ENCODE measurements around the gene CCDC12.

The CCDC12 gene

DNA sequence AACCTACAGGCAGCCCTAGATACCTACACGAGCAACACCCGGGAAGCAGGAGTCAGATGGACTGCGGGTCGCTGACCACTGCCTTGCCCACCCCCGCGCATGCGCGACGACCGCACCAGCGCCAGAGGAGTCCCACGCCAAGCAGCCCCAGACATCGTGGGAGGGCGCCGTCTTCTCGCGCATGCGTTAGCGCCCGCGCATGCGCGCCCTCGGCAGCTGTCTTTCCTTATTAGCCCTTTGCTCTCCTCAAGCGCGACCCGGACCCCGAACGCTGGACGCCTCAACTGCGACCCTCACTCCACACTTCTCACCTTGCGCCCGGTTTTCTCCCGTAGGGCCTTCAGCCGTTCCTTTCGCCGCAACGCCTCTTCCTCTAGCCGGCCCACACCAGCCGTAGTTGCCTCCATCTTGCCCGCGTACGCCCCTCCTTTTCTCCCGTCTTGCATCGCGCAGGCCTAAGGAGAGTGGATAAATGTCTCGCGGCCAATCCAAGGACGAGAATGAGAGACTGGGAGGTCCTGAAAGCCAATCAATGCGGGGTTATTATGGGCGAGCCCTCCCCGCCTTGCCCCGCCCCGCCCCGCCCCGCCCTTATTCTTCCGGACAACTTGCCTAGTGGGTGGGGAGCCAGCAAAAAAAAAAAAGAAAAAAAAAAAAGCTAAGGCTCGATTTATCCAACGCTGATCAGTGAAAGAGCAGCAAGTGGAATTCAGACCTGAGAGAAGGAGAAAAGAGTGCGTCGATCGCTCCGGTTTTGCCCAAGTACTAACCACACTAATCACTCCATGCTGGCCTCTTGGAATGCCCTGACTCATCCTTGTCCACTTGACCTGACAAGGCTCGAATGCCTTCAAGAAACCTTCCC, at the start of gene CCDC12:
CCDC12 (minus strand) TSS at position 420 of the 865 bp plus-strand sequence; CDS start at position 407, 13 bp downstream.
- DNase-seq, result peak; percentile 99

DNA sequence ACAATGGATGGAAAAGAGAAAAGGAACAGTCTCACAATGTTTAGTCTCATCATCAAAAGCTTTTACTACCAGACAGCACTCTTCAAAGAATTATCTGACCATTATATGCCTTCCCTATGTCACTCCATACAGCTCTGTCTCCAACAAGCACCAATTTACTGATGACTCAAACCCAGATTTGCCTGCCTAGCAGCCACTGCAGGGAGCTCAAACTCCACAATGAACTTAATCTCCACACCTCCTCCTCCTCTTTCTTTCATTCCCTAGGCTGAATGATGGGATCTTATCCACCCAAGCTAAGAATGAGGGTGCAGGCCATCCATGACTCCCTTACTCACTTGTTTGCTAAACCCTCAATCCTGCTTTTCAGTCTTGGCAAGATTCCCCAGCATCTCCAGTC, 48.4 kb upstream of the CCDC12 start:
- no peak for DNase-seq

DNA sequence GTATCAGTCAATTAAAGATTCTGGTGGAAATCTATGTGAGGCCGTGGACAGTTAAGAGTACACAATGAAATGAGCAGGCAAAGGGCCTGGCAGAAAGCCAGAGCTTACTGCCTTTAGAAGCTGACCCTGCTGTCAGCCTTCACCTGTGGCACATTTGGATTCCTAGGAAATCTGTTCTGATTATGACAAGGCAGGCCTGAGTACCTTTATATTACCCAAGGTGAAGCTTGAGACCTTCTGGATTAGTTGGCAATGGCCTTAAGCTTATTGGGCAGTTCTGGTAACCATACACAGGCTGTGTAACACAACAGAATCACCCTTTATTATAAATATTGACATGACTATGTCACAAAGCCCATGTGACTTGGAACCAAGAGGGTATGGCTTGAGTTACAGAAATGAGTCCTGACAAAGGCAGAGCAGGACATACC, 46.1 kb upstream of the CCDC12 start:
- DNase-seq, result no peak

DNA sequence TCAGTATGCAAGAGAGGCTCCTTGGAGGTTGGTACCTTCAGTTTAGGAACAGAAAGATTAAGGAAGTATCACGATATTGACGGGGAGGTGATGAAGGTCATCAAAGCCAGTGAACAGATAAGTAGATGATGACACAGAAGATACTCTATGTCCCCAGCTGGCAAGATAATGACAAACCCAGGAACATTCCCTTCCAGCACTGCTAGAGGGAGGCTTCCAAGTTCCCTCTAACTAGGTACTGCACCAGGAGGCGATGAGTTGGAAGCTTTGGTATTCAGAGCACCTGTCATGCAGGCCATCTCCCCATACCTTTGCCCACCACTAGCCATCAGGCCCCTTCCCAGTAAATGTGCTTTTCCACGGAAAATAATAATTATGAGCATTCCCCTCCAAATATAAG, 43.8 kb upstream of the CCDC12 start:
- no peak for DNase-seq

DNA sequence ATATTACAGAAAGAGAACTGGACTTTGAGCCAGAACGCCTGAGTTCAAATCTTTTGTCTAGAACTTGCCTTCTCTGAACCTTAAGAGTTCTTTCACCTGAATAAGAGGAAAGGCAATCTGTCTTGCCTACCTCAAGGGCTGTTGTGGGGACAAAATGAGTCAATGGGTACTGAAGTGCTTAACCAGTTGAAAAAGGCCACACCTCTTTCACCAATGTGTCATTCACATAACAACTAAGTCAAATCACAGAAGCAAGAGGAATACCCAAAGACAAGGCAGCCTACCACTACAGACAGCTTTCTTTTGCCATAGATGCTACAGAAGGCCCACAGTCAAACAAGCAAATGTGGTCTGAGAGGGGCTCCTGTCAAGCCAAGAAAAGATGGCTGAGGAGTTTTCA, 42.7 kb upstream of the CCDC12 start:
- no peak for DNase-seq

DNA sequence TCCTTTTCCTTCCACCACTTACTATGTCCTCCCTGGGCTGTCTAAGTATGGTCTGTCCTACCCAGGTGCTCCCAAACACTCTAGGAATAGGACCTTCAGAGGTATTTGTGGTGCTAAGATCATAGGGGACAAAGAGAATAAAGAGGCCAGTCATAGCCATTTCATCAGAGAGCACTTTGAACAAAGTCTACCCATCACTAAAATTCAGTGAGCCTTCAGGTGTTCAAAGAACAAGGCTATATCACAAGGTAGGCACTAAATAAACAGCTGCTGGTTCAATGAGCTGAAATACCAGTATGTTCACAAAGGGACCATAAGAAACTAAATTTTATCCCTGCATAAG, 41.7 kb upstream of the CCDC12 start:
- DNase-seq, result no peak

DNA sequence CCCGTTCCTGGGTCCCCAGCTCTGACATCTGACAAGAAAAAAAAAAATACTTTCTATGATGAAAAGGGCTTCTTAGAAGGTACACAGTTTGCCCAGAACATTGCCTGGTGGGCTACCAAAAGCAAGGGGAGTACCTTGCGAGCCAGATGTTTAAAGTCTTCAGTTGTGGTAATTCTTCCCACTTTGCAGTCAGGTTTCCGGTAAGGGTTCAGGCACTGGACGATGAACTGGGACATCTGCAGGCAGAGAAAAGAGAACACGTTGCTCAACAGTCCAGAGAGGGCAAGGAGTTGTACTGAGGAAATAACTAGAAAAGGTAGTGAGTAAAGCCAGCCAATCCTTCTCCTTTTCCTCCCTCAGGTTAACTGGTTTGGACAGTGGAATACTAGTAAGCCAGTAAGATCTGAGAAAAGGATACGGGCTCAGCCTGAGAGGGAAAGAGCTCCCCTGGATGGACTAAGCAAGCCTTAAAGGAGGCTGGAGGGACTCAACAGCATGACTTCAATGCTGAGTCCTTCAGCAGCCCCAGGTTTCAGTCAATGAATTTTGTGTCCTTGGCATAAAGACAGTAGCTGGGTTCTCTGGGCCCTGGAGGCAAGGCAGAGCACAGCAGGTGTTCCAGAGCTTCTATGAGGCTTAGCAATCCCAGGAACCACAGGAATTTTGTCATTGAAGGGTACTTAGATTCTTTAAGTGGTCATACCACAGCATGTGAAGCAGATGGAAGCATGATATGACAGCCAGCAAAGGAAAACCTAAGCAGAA, 41.1 kb upstream of the CCDC12 start:
- DNase-seq, result no peak

DNA sequence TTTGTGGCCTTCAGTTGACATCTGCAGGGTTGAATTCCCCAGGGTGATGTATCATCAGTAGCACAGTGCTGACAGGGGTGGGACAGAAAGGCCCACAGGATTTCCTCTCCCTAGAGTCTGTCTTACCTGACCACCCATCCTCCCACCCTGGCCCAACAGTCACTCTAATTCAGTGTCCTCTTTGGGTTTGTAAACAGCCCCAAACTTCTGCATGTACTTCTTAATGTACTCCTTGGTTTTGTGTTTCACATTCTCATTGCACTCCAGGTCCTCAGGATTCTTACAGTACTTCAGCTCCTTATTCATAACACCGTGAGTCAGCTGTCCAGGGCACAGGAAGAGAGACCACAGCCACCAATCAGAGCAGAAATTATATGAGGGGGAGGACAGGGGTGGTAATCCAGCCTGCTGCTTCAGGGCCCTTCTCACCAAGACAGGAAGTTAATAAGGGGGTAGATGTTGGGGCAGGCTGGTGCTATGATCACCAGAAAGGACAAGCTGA, 40.4 kb upstream of the CCDC12 start:
- DNase-seq, result peak; percentile 46

DNA sequence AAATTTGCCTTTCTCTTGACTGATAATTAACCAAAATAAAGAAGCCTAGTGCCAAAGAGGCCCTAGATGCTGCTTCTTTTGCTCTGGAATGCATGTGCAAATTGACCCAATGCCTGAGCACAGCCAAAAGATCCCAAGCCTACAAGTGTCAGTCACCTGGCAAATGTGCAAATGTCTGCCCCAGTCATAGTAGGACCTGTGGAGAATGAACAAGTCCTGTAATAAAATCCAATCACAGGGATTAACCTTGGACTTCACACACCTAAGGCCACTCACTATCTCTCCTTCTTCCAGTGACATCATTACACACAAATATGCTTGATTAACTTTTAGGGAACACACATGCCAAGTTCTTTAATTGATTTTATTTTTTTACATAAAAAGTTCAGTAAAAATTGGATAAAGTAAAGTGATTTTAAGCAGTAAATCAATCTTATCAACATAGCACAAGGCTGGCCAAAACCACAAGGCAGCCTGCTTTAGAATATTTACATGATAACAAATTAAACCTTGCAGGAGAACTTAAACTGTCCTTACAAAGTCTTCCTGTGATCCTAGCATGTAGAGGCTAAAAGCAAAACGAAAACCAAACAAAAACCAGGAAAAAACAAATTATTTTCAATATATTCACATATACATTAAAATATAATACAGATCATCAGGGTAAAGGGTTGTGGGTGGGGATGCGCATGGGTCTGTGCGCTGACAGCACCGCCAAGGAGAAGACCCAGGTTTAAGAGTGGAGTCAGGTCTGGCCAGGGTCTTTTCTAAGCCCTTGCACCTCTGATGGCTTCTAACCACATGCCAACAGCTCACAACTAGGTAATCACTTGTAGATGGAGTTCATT, 39.8 kb upstream of the CCDC12 start:
- DNase-seq, result no peak

DNA sequence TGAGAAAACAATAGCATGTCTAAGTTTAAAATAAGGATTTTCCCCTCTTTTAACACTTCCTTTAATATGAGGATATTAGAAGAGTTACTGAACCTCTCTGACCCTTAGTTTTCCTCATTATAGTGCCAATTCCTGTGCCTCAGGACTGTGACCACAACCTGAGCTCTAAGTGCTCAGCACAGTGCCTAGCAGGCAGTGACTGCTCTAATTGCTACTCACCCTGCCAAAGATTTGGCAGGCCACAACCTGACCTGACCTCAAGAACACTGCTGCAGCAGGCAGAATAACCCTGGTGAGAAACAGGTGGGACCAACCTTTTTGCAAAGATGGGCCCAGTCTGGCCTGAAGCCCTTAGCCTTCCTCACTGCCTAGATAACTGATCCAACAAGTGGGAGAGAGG, 38.6 kb upstream of the CCDC12 start:
- DNase-seq, result no peak

DNA sequence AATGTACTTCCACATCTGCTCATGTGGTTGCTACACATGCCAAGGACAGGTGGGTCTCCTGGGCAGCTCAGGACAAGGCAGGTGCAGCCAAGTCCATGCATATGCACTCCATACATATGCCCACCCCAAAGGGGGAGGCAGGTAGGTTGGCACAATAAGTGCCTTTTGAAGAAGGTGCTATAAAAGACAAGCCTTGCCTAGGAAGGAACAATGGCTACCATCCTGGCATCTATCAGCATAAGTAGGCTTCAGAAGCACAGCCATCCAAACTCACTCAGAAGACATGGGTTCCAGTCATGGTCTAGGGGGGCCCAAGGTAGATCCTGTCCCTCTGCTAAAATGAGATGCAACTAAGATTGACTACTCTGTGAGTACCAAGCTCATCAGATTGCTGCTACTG, 37.5 kb upstream of the CCDC12 start:
- no peak for DNase-seq

DNA sequence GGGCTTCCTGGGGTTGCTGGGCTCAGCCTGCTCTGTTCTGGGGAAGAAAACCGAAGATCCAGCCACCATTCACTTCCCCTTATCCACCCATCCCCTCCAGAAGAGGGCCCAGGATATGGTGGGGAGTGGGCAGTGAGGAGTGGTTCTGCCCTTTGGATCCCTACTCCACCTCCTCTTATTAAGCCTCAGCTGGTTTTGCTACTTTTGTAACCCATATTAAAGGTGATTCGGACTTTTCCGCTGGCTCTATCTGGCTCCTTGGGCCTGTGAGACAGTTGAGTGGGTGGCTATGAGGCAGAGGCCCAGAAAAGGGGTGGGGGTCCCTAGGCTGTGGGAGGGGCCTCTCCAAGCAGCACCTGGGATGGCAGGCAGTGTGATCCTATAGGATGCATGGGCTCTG, 36.7 kb upstream of the CCDC12 start:
- DNase-seq, result no peak

DNA sequence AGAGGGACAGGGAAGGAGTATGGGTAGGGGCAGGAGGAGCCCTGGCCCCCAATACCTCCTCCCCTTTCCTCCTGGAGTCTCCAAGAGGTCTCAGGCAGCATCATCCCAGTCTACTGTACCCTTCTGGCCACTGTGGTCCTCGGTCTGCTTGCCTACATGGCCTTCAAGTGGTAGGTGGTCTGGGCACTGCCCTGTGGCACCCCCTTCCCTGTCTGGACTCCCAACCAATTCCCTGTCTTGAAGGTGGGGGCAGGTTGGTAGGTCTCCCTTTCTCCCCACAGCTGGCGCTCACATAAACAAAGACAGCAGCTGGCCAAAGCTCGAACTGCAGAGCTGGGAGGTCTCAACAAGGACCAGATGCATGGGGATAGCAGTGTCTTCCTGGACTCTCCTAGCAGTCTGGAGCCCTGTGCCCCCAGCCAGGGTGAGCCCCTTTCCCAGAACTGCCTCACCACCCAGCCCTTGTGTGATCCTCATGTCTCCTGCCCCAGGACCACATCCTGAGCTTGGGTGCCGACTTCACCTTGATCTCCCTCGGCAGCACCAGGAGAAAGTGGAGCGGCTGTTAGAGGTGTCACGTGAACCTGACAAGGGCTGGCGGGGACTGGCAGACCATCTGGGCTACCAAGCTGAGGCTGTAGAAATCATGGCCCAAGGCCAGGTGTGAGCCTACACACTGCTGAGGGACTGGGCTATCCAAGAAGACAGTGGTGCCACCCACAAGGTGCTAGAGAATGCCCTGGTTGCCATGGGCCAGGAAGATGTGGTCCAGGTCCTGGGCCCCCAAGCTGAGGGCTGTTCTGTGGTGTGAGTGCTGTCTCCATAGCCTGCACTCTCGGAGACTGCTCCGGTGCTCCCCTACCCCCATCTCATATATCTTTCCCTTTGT, 36.0 kb upstream of the CCDC12 start:
- no peak for DNase-seq

DNA sequence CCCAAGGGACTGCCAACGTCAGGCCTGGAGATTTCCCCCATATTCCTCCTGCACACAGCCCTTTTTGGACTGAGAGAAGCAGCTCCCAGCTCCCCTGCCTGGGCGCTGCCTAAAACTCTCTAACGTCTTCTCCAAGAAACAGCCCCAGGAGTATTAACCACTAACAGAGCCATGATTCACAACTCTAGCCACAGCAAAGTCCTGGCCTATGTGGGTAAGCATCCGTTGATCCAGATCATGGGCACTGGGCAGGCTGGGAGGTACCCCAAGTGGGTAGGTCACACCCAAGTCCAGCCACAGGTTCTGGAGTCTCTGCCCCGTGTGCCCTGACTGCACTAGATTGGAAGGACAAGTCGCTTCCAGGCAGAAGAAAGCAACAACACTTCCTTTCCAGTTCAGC, 34.8 kb upstream of the CCDC12 start:
- no peak for DNase-seq

DNA sequence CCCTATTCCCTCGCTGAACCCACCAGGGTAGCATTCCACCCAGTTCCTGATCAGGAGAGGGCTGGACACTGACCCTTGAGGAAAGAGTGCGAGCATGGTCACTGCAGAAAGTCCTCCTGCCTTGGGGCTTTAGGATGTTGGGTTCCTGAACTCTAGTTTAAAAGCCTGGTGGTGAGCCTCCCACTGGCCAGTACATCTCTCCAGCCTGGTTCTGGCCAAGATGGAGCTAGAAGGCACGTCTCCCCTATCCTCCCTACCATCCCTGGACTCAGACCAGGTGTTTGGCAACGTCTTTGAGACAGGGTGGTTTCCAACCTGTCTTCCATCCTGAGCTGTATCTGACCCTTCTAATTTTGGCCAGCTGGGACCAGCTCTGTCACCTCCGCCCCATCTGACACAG, 34.4 kb upstream of the CCDC12 start:
- DNase-seq, result no peak

DNA sequence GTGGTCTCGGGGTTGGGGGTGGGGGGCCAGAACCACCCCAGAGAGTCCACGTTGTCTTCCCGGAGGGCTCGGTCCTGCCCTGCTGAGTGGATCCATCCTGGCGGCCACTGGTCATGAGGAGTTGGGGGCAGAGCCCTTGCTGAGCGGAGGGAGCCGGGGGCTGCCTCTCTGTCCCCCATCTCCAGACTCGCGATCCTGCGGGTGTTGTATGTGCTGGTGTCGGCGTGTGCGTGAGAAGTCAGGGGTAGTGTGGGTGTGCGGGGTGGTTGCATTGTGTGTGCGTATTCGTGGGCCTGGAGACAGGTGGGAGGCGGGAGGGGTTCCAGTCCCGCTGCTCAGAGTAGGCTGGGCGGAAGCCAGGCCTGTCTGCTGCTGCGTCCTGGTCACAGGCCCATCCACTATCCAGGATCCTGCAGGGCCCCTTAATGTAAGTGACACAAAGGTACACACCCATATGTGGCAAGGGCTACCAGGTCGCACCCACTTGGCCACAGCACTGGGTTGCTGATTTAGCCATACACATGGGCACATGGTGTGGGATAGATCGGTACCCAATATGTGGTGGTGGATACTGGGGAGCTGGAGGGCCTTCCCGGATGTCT, 33.7 kb upstream of the CCDC12 start:
- DNase-seq, result no peak

DNA sequence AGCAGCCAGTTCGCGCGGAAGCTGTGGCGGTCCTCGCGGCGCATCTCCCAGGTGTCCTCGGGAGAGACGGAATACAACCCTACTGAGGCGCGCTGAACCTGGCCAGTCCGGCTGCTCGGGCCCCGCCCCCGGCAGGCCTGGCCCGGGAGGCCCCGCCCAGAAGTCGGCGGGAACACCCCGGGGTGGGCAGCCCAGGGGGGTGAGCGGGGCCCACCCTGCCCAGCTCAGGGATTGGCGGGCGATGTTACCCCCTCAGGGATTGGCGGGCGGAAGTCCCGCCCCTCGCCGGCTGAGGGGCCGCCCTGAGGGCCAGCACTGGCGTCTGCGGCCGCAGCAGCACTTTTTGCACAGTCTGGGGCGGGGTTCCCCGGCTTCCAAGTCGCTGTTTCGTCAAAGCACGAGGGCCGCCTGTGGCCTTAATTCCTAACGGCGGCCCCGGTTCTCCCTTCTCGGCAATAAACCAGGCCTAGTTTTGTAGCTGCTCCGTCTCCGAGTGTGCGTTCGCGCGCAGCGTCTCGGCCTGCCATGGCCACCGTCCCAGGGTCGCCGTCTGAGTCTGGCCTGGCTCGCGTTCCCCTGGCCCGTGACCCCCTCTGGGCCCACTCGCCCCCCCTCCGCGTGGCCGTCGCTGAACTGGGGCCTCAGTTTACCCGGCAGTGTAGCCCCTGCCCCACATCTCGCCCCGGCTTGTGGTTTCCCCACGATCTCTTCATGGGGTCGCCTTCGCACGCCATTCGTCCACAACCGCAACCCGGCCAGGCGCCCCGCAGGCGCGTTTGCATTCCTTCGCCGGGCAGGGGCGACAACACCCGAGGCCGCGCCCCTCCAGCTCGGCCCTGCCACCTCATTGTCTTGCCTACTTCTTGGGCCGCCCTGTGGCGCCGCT, 32.9 kb upstream of the CCDC12 start:
- DNase-seq, result peak; percentile 67

DNA sequence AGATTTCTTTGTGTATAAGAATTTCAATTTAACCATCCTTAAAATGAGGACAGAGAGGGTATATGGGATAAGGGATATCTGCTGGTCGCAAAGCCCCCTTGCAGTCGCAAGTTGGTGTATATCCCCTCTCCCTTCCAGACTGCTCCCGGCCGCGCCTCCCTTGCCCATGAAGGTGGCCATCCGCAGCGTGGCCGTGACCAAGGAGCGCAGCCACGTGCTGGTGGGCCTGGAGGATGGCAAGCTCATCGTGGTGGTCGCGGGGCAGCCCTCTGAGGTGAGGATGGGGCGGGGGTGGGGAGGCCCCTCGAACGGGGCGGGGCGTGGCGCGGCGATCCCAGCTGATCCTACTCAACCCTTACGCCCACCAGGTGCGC, 32.3 kb upstream of the CCDC12 start:
- DNase-seq, result no peak

DNA sequence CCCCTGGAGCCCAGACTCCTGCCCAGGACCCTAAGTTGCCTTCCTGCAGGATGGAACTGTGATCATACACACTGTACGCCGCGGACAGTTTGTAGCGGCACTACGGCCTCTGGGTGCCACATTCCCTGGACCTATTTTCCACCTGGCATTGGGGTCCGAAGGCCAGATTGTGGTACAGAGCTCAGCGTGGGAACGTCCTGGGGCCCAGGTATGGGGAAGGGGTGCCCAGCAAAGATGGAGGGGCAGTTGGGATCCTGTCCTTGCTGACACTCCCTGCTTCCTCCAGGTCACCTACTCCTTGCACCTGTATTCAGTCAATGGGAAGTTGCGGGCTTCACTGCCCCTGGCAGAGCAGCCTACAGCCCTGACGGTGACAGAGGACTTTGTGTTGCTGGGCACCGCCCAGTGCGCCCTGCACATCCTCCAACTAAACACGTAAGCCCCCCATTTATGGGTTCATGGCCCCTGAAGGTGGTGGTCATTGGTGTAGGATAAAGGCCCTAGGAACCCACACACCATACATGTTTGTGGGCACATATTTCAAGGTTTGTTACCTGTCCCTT, 31.8 kb upstream of the CCDC12 start:
- DNase-seq, result no peak

DNA sequence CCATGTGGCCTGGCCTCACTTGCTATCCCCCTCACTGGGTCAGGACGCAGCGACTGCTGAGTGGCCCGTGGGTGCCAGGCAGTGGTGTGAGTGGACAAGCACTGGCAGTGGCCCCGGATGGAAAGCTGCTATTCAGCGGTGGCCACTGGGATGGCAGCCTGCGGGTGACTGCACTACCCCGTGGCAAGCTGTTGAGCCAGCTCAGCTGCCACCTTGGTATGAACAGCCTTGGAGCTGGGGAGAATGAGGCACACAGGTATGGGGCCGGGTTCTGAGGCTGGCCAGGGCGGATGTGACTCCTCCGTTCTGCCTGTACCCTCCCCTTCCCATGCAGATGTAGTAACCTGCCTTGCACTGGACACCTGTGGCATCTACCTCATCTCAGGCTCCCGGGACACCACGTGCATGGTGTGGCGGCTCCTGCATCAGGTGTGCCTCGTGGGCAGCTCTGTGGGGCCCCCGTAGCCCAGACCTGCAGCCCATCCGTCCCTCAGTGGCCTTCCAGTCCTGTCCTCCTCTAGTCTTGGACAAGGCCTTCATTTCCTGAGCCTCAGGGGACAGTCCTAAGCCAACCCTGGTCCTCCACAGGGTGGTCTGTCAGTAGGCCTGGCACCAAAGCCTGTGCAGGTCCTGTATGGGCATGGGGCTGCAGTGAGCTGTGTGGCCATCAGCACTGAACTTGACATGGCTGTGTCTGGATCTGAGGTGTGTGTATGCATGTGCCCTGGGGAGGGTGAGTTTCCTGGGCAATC, 31.1 kb upstream of the CCDC12 start:
- no peak for DNase-seq

Measured in inflammatory macrophage treated with lipopolysaccharide for 4 hours (primary cell).